GM19239 (cell line): ENCODE data around the gene ATL1.

ENCODE experiments used
- DNase-seq: peaks from one replicate; pipeline ENCODE4 v3.0.0; 2011; ENCODE audit warnings: low spot score; ENCODE audit not compliant: insufficient read length
- FAIRE-seq: peaks from 2 replicates; lab custom pipeline; 2011; peaks lifted over from hg19 to GRCh38; lab: Jason Lieb, UNC

ATL1 gene

GRCh38 chr14:50677527-50678063 lies 117.7 kb downstream of the ATL1 start:
- DNase-seq (no peak), FAIRE-seq (peak; percentile 94)

DNA sequence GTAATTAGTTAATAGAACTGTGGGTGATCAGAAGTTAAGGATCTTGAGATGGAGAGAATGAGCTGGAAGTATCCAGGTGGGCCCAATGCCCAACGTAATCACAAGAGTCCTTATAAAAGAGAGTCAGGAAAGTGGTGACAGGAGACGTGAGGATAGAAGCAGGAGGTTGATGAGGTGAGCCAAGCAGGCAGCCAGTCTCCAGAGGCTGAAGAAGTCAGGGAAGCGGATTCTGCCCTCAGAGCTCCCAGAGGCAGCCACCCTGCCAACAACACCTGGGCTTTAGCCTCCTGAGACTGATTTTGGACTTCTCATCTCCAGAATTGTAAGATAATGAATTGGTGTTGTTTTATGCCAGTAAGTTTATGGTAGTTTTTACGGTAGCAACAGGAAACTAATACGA lies 118.2 kb downstream of the ATL1 start:
- DNase-seq (no peak), FAIRE-seq (no peak)

GRCh38 chr14:50679674-50680073 lies 119.7 kb downstream of the ATL1 start:
- FAIRE-seq (no peak), DNase-seq (no peak)
